GDM1 (cell line): Measurements from ENCODE around the gene NT5C.

Source experiments
- DNase-seq: peaks from one replicate; lab custom pipeline; 2025; lab: John Stamatoyannopoulos, UW

NT5C gene

DNA sequence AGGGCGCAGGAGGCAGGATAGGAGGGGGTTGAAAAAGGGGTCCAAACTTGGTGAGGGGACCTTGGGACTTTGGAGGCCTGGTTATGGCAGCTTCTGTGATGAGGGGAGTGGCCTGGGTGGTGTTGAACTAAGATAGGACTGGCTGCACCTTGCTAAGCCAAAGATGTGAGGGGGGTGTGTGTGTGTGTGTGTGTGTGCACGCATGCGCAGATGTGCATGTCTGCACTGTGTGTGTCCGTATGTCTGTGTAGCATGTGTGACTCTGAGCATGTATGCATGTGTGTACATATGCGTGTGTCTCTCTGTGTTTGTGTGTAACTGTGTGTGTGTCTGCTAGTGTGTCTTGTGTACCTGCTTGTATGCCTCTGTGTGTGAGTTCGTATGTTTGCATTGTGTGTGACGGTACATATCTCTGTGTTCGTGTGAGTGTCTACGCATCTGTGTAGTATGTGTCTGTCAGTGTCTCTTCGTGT, 39.7 kb downstream of the NT5C start:
- no peak for DNase-seq

DNA sequence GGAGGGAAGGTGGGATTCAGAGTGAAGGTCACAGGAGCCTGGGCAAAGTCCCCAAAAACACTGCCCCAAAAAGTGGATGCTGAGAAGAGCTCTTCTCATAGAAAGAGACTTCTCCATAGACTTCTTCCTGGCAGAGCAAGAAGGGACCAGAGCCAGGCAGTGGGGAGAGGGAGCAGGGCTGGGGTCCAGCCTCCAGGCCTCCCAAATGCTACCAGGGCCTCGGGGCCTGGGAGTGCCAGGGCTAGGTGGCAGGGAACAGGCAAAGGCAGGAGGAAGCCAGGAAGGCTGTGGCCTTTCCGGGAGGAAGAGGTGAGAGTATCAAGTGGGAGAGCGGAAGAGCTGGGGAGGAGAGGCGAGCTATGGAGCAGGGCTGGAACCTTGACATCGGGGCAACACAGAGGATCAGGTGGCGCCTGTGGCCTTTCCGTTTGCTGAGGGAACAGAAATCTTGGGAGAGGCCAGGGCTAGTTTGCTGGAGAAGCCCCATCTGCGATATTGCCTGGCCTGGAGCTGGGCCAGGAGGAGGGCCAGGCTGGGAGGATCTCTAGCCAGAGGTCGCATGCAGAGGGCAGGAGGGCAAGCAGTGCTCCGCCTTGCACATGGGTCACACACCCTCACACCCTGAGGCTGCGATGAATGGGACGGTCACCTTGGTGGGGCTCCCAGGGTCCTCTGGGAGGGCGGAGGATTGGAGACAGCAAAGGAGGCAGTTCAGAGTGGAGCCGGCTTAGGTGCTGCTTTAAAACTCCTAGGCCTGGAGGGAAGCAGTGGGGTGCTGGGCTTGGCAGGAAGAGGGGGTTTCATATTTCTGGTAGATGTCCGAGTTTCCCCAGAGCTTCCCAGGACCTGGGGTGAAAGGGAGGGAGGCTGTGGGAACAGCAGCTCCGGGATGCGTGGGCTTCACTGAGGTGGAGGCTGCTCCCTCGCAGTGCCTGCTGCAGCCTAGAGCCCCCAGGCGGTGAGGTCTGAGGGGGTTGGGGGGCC, 40.4 kb downstream of the NT5C start:
- no peak for DNase-seq

- DNase-seq: no peak
Observed at GRCh38 chr17:75088465-75089417, 42.8 kb downstream of the NT5C start.

- DNase-seq: peak; percentile 75
Observed at GRCh38 chr17:75087558-75088453, 43.7 kb downstream of the NT5C start, which contains the start of gene SLC16A5. TSS of gene SLC16A5 (plus strand) at chr17:75087954. CDS start at chr17:75093637, 5,683 bp downstream.

- DNase-seq: no peak
Observed at GRCh38 chr17:75087182-75087557, 44.4 kb downstream of the NT5C start.

DNA sequence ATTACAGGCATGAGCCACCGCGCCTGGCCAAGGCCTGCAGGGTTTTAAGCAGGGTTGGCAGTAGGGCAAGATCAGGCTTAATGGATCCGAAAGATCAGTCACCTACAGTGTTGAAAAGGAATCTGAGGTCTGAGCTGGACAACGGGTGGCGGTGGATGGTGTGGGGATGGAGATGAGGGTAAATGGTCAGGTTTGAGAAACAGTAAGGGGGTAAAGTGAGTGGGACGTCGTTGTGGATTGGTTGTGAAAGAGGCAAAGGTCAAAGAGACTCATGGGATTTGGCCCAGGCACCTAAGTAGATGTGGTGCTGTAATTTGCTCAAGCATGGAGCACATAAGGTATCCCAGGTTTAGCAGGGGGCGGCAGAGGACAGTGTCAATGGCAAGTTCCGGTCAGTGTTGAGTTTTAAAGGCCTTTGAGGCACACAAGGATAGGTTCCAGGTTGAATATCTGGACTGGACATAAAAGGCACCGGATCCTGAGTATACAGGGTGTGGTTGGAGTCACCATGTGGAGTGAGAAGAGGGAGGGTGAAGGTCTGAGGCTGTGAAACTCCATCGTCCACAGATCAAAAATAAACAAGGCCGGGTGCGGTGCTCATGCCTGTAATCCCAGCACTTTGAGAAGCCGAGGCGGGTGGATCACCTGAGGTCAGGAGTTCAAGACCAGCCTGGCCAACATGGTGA, 44.9 kb downstream of the NT5C start:
- no peak for DNase-seq

- no peak for DNase-seq
Observed at GRCh38 chr17:75084039-75084660, 47.4 kb downstream of the NT5C start.

DNA sequence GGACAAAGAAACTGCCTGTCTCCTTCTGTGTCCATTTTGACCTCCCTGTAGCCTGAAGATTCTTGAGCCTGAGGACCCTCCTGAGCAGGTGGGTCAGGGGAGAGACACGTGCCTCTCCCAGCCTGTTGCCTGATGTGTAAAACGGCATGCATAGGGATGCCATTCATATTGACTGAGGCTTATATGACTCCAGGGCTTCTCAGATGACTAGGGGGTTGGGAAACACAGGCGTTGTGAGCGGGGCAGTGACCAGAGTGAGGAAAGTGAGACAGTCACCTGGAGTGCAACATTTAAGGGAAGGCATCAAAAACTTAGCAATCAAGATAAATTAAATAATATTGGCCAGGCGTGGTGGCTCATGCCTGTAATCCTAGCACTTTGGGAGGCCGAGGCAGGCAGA, 48.9 kb downstream of the NT5C start:
- DNase-seq: no peak

GRCh38 chr17:75081611-75082540, 49.7 kb downstream of the NT5C start:
- DNase-seq: no peak
